Measurements from ENCODE around the gene ATP6V0E1.
A peak's percentile ranks its signal among the peaks of the same experiment; 100 is the strongest.
"Not testable (repeated sequence)": the region's sequence is repeated elsewhere in the genome, so short reads cannot be mapped to it uniquely, and the experiment has no call there.

The ATP6V0E1 gene

GRCh38 chr5:173004013-173004412 is 20.4 kb downstream of the ATP6V0E1 start:
- no peak for DNase-seq (ENCODE audit: low read depth)

DNA sequence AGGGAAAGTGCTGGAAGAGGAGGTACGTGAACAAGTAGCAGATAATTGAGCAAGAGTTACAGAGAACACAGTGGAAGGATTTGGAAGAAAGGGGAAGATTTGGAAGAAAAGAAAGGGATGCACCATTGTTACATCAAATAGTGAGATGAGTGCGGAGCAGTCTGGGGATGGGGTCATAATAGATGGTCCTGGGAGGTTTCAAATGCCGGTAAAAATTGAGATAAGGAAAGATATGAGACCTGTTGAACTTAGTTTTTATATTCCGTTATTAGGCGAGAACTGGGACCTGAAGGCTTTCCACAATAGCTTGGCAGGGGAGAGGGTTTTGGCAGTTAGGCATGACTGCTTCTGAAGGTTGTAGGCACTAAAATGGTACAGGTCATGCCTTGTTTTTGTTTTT is 20.9 kb downstream of the ATP6V0E1 start:
- DNase-seq (ENCODE audit: low read depth), result no peak

DNA sequence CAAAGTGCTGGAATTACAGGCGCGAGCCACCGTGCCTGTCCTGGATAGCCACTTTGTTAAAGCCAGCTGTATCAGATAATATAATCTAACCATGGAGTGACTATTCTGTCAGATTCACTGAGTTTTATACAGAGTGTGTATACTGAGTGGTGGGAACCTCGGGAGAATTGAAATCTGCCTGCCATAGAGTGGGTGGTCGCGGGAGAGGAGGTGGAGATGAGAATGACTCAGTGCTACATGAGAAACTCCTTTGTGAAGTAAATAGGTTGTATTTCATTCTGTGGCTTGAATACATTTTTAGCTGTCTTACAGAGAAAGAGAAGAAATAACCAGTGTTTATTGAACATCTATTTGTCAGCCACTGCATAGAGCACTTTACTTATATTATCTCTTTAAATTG is 26.4 kb downstream of the ATP6V0E1 start:
- DNase-seq (ENCODE audit: low read depth), result peak; percentile 41

- peak; percentile 65 for DNase-seq (ENCODE audit: low read depth)
Observed at GRCh38 chr5:173010547-173011464, 27.2 kb downstream of the ATP6V0E1 start.

GRCh38 chr5:173011566-173011965 is 28.0 kb downstream of the ATP6V0E1 start:
- no peak for DNase-seq (ENCODE audit: low read depth)

GRCh38 chr5:173012882-173013281 is 29.3 kb downstream of the ATP6V0E1 start:
- DNase-seq (ENCODE audit: low read depth), result no peak

DNA sequence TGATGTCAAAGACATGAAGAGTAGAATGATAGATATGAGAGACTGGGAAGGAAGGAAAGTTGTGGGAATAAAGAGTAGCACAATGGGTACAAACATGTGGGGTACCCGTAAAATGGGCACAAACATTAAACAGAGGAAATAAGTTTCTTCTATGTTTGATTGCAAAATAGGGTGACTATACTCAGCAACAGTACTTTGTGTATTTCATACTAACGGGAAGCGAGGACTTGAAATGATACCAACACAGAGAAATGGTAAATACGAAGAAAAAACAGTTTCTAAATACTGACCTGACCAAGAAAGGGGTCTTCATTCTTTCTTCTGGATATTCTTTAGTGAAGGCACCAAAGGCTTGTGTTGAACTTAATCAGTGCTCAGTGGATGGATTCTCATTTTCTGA is 31.1 kb downstream of the ATP6V0E1 start:
- DNase-seq (ENCODE audit: low read depth), result no peak

GRCh38 chr5:173015192-173015591 is 31.6 kb downstream of the ATP6V0E1 start:
- no peak for DNase-seq (ENCODE audit: low read depth)

DNA sequence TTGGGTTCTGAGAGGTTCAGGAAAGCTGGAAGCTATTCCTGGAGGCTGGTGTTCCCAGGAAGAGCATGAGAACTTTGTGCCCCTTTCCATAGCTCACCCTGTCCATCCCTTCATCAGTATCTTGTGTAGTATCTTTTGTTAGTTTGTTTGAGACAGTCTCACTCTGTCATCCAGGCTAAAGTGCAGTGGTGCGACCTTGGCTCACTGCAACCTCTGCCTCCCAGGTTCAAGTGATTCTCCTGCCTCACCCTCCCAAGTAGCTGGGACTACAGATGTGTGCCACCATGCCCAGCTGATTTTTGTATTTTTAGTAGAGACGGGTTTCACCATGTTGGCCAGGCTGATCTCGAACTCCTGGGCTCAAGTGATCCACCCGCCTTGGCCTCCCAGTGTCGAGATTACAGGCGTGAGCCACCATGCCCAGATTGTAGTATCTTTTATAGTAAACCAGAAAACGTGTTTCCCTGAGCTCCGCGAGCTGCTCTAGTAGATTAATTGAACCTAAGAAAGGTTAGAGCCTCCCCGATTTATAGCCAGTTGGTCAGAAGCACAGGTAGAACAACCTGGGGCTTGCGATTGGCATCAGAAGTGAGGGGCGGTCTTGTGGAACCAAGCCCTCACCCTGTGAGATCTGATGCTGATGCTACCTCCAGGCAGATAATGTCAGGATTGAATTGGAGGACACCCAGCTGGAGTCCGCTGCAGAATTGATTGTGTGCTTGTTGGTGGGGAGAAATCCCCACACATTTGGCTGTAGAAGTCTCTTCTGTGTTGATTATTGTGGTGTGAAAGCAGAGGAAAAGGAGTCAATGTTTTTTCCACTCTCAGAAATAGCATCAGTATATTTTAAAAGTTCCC is 32.3 kb downstream of the ATP6V0E1 start:
- DNase-seq (ENCODE audit: low read depth), result no peak

DNA sequence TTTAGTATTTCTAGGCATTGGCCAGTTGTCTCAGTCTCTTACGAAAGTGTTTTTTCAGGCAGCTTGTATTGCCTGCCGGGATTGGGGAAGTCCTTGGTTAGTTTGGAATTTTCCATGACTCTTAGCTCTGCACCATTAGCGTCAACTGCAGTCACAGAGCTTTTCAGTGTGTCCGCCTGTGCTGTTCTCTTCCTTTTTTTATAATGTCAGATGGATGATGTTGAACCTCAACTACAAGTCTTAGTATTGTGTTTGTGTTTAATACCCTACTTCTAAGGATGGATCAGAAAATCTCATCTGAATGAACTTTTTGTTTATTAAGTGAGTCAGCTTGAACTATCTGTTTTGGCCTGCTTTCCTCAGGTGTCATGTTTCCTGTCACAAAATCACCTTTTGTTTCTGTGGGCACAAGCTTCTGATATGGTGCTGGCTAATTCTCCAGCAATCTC is 33.1 kb downstream of the ATP6V0E1 start:
- DNase-seq (ENCODE audit: low read depth), result peak; percentile 77

- DNase-seq (ENCODE audit: low read depth), result not testable (repeated sequence)
Observed at GRCh38 chr5:173017087-173017486, 33.5 kb downstream of the ATP6V0E1 start.

DNA sequence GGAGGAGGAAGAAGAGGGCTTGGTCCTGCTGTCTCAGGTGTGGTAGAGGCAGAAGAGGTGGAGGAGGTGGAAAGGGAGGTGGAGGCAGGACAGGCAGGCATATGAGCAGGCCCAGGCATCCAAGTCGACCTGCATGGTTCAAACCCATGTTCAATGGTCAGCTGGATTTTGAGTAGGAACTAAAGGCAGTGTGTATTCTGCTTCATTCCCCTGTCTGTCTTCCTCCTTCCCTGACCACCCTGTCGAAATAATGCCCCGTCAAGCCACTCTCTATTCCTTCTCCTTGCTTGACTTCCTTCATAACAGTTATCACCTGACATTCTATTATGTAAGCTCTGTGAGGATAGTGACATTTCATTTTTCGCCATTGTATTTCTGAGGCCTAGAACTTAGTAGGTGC is 34.8 kb downstream of the ATP6V0E1 start:
- DNase-seq (ENCODE audit: low read depth), result no peak

DNA sequence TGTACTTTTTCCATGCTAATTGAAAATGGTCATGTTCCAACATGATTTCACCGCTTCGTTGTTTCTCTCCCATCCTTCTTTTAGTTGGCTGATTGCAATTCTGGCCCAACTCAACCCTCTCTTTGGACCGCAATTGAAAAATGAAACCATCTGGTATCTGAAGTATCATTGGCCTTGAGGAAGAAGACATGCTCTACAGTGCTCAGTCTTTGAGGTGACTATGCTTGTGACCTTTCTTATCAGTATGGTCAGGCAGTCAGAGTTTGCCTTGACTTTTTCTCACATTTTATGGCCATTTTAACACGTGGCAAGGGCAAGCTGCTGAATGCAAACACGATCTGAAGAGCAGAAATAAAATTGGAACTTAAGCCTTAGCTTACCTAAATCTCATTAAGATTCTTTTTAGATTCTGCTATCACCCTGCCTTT is 36.6 kb downstream of the ATP6V0E1 start:
- DNase-seq (ENCODE audit: low read depth), result no peak

DNA sequence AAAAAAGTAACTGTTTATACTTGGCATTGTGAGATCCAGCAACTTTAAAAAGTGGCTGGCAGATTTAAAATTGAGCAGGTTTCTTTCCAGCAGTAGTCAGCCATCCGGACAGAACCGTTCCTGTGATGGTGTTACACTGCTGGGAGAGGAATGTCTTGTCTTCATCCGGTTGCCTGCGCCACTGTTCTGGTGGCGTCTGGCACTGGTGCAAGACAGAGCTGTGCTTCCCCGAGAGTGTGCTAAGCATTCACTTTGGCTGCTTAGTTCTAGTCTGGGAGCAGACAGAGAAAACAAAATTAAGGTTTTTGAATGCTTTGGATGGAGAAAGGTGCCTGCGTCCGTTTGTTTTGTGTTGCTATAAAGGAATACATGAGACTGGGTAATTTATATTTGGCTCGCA is 37.1 kb downstream of the ATP6V0E1 start:
- DNase-seq (ENCODE audit: low read depth), result no peak

- no peak for DNase-seq (ENCODE audit: low read depth)
Observed at GRCh38 chr5:173025651-173026050, 42.1 kb downstream of the ATP6V0E1 start.

DNA sequence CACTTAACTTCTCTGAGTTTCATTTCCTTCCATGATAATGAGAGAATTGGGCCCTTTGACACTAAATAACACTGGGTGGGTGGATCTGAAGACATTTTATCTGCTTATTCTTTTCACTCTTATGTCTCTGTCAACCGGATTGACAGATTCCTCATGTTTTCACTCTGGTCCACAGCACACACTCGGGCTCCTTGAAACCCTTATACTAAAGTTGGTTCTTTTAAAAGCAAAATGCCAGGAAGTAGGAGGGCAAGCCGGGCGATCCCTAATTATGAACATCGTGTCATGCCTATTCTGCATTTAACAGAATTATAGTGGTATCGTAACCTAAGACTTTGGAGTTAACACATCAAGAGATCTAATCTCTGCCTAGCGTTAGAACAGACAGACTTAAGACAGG is 44.3 kb downstream of the ATP6V0E1 start:
- no peak for DNase-seq (ENCODE audit: low read depth)

- peak; percentile 31 for DNase-seq (ENCODE audit: low read depth)
Observed at GRCh38 chr5:173028811-173029327, 45.3 kb downstream of the ATP6V0E1 start.

GRCh38 chr5:173029499-173029921 is 45.9 kb downstream of the ATP6V0E1 start:
- DNase-seq (ENCODE audit: low read depth), result no peak

GRCh38 chr5:173032096-173032495 is 48.5 kb downstream of the ATP6V0E1 start:
- not testable (repeated sequence) for DNase-seq (ENCODE audit: low read depth)

GRCh38 chr5:173032730-173033129 is 49.2 kb downstream of the ATP6V0E1 start:
- no peak for DNase-seq (ENCODE audit: low read depth)

- DNase-seq (ENCODE audit: low read depth), result no peak
Observed at GRCh38 chr5:173033923-173034322, 50.4 kb downstream of the ATP6V0E1 start.

DNA sequence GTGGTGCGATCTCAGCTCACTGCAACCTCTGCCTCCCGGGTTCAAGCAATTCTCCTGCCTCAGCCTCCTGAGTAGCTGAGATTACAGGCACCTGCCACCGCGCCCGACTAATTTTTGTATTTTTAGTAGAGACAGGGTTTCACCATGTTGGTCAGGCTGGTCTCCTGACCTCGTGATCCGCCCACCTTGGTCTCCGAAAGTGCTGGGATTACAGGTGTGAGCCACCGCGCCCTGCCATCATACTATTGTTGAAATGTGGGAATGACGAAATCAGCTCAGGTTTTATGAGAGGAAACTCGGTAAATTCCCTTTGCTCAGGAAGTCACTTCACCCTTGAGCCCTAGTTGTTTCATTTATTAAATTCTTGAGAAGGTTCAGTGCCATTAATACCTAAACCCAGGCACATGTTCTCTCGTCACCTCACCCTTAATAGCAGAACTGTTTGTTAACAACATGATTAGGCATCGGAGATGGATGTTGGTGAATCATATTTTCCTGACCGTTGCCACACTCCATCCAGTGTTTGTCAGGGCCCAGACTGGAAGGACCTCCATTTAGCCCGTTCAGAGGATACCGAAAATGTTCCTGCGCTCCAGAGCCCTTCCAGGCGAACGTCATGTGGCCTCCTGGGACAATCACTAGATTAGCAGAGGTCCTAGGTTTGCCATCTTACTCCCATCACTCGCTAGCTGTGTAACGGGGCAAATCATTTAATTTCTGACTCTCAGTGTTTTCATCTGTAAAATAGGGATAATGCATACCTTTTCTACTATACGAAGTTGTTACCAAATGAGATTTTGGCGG is 52.5 kb downstream of the ATP6V0E1 start:
- no peak for DNase-seq (ENCODE audit: low read depth)

All from EH (cell line).